Spinal cord (tissue), 10 donors: Measurements from ENCODE around the gene TMPRSS11A. TPM values are rescaled to one million over a fixed set of nuclear protein-coding genes. Genes with fewer than 3 reads are reported as not detected.

Experiments used
- DNase-seq, 6 donors: peaks; one replicate each; pipeline versions ENCODE4 v3.0.0 to v3.0.0-alpha.2; 2013 to 2015; ENCODE audit warnings: low spot score in 6 of 6, low read depth in 4 of 6
- H3K27ac ChIP-seq: one replicate; pipeline ENCODE4 v1.5.1; 2013; ENCODE audit warnings: low read depth, low read length, control low read depth
- H3K27me3 ChIP-seq: one replicate; pipeline ENCODE4 v1.6.1; 2013; ENCODE audit warnings: low read length; ENCODE audit not compliant: control insufficient read depth, insufficient read depth
- H3K36me3 ChIP-seq: one replicate; pipeline ENCODE4 v1.6.1; 2013; ENCODE audit warnings: low read length; ENCODE audit not compliant: control insufficient read depth, insufficient read depth
- H3K4me1 ChIP-seq: one replicate; pipeline ENCODE4 v1.6.1; 2013; ENCODE audit warnings: low read length; ENCODE audit not compliant: control insufficient read depth, insufficient read depth
- H3K4me3 ChIP-seq: one replicate; pipeline ENCODE4 v1.5.1; 2013; ENCODE audit warnings: low read depth, low read length, control low read depth
- H3K9me3 ChIP-seq: one replicate; pipeline ENCODE4 v1.6.1; 2013; ENCODE audit warnings: low read length; ENCODE audit not compliant: control insufficient read depth, insufficient read depth
- WGBS: methylation state at CpG from one replicate; pipeline ENCODE4 v1.1.5; 2013; ENCODE audit warnings: missing lambda C conversion rate; ENCODE audit not compliant: insufficient coverage; 5-methylcytosine and 5-hydroxymethylcytosine counted together
- polyA plus RNA-seq, 2 donors: library from polyadenylated mRNA; unstranded; fragments of 120-200 nt; gene quantifications; one replicate each; pipeline ENCODE4 v1.2.1, GENCODE V29; 2013; ENCODE audit not compliant: insufficient read length in 2 of 2
- total RNA-seq, 2 donors: library from RNA; depleted of rRNA in 1 of 2; stranded (reverse); fragments of 120-200 nt in 1 of 2; fragments of >200 nt in 1 of 2; gene quantifications; one replicate each; pipeline versions ENCODE4 v1.2.3 to v1.2.4, GENCODE V29; 2013 to 2014
- donor health status: healthy.

TMPRSS11A gene
- total and polyA plus RNA-seq, 4 donors = 0.05 TPM; not detected in 3

GRCh38 chr4:67940506-67940905, 22.8 kb downstream of the TMPRSS11A start:
- DNase-seq = no peak
- H3K4me3 ChIP-seq = no peak overlapping the region
- WGBS = no CpG with 5 or more reads among the region's 2 CpGs
- H3K4me1 ChIP-seq = no peaks in the 10 kb centered on the region
- no peaks in the 10 kb centered on the region for H3K36me3 ChIP-seq
- H3K27me3 ChIP-seq = no peaks in the 10 kb centered on the region
- H3K9me3 ChIP-seq = no peaks in the 10 kb centered on the region
- H3K27ac ChIP-seq = no peak overlapping the region

GRCh38 chr4:67939195-67939594, 24.1 kb downstream of the TMPRSS11A start:
- no peak for DNase-seq
- Histone ChIP-seq H3K9me3 (no peaks in the 10 kb centered on the region), H3K4me3 (no peak overlapping the region), H3K4me1 (no peaks in the 10 kb centered on the region), H3K27me3 (no peaks in the 10 kb centered on the region), H3K27ac (no peak overlapping the region), H3K36me3 (no peaks in the 10 kb centered on the region)
- no CpG with 5 or more reads among the region's 3 CpGs for WGBS

- H3K4me3 ChIP-seq = no peak overlapping the region
- DNase-seq = no peak
- 79% methylated on average over 2 of the region's 2 CpGs for WGBS
- H3K27me3 ChIP-seq = no peaks in the 10 kb centered on the region
- H3K27ac ChIP-seq = no peak overlapping the region
- H3K9me3 ChIP-seq = no peaks in the 10 kb centered on the region
- no peaks in the 10 kb centered on the region for H3K4me1 ChIP-seq
- no peaks in the 10 kb centered on the region for H3K36me3 ChIP-seq
Observed at GRCh38 chr4:67935888-67936287, 27.4 kb downstream of the TMPRSS11A start.

- Histone ChIP-seq H3K27ac (no peak overlapping the region), H3K36me3 (no peaks in the 10 kb centered on the region), H3K4me1 (no peaks in the 10 kb centered on the region), H3K27me3 (no peaks in the 10 kb centered on the region), H3K9me3 (no peaks in the 10 kb centered on the region), H3K4me3 (no peak overlapping the region)
- no CpG with 5 or more reads among the region's 2 CpGs for WGBS
- peak in 1 of 6 donors; percentile 35 for DNase-seq
Observed at GRCh38 chr4:67934628-67935027, 28.7 kb downstream of the TMPRSS11A start.

- H3K27ac ChIP-seq = no peak overlapping the region
- no peaks in the 10 kb centered on the region for H3K4me1 ChIP-seq
- no peaks in the 10 kb centered on the region for H3K36me3 ChIP-seq
- no peak for DNase-seq
- H3K4me3 ChIP-seq = no peak overlapping the region
- WGBS = no CpG with 5 or more reads among the region's 1 CpG
- H3K27me3 ChIP-seq = no peaks in the 10 kb centered on the region
- no peaks in the 10 kb centered on the region for H3K9me3 ChIP-seq
Observed at GRCh38 chr4:67933755-67934154, 29.5 kb downstream of the TMPRSS11A start.

- Histone ChIP-seq H3K9me3 (no peaks in the 10 kb centered on the region), H3K4me1 (no peaks in the 10 kb centered on the region), H3K27ac (no peak overlapping the region), H3K27me3 (no peaks in the 10 kb centered on the region), H3K4me3 (no peak overlapping the region), H3K36me3 (no peaks in the 10 kb centered on the region)
- DNase-seq = no peak
- 100% methylated on average over 1 of the region's 5 CpGs for WGBS
Observed at GRCh38 chr4:67933038-67933437, 30.3 kb downstream of the TMPRSS11A start.

GRCh38 chr4:67931256-67931655, 32.0 kb downstream of the TMPRSS11A start:
- Histone ChIP-seq H3K9me3 (no peaks in the 10 kb centered on the region), H3K36me3 (no peaks in the 10 kb centered on the region), H3K4me3 (no peak overlapping the region), H3K27ac (no peak overlapping the region), H3K27me3 (no peaks in the 10 kb centered on the region), H3K4me1 (no peaks in the 10 kb centered on the region)
- no peak for DNase-seq
- no CpG with 5 or more reads among the region's 3 CpGs for WGBS

- H3K27ac ChIP-seq = no peak overlapping the region
- WGBS = no CpG with 5 or more reads among the region's 3 CpGs
- H3K9me3 ChIP-seq = no peaks in the 10 kb centered on the region
- no peaks in the 10 kb centered on the region for H3K4me1 ChIP-seq
- DNase-seq = no peak
- no peaks in the 10 kb centered on the region for H3K27me3 ChIP-seq
- H3K4me3 ChIP-seq = no peak overlapping the region
- no peaks in the 10 kb centered on the region for H3K36me3 ChIP-seq
Observed at GRCh38 chr4:67929426-67929825, 33.9 kb downstream of the TMPRSS11A start.

GRCh38 chr4:67928546-67928945, 34.7 kb downstream of the TMPRSS11A start:
- H3K36me3 ChIP-seq = no peaks in the 10 kb centered on the region
- no peaks in the 10 kb centered on the region for H3K9me3 ChIP-seq
- no peaks in the 10 kb centered on the region for H3K4me1 ChIP-seq
- no peaks in the 10 kb centered on the region for H3K27me3 ChIP-seq
- no peak overlapping the region for H3K27ac ChIP-seq
- WGBS = 55% methylated on average over 2 of the region's 3 CpGs
- H3K4me3 ChIP-seq = no peak overlapping the region
- DNase-seq = no peak

- H3K27ac ChIP-seq = no peak overlapping the region
- no peaks in the 10 kb centered on the region for H3K36me3 ChIP-seq
- no peak for DNase-seq
- WGBS = 95% methylated on average over 3 of the region's 3 CpGs
- no peaks in the 10 kb centered on the region for H3K9me3 ChIP-seq
- no peak overlapping the region for H3K4me3 ChIP-seq
- H3K4me1 ChIP-seq = no peaks in the 10 kb centered on the region
- H3K27me3 ChIP-seq = no peaks in the 10 kb centered on the region
Observed at GRCh38 chr4:67927251-67927650, 36.0 kb downstream of the TMPRSS11A start.
